Lung (tissue), 12 donors: ENCODE data around the gene GSPT1. TPM values are rescaled to one million over a fixed set of nuclear protein-coding genes. Genes with fewer than 3 reads are reported as not detected.

Experiments used
- ATAC-seq: fragments of 200-7000 bp; cut with Tn5 transposase; one replicate; pipeline ENCODE4 v1.9.1; 2020; ENCODE audit warnings: moderate number of reproducible peaks; ENCODE audit not compliant: insufficient read depth, low FRiP score
- DNase-seq, 3 donors: peaks; one replicate each; pipeline ENCODE4 v3.0.0-alpha.2; 2013 to 2017
- H3K27ac ChIP-seq, 2 donors: one replicate each; pipeline ENCODE4 v1.5.1; 2013; ENCODE audit warnings: mild to moderate bottlenecking in 2 of 2, moderate library complexity in 2 of 2, control low read depth in 1 of 2, inconsistent platforms in 1 of 2, low read depth in 1 of 2, low read length in 1 of 2
- H3K27me3 ChIP-seq, 3 donors: one replicate each; pipeline ENCODE4 v1.5.1; 2013; ENCODE audit warnings: low read length in 2 of 3; ENCODE audit not compliant: control insufficient read depth in 3 of 3, insufficient read depth in 3 of 3
- H3K36me3 ChIP-seq, 4 donors: one replicate each; pipeline ENCODE4 v1.5.1; 2013; ENCODE audit warnings: low read length in 4 of 4, mild to moderate bottlenecking in 1 of 4, moderate library complexity in 1 of 4; ENCODE audit not compliant: control insufficient read depth in 4 of 4, insufficient read depth in 4 of 4
- H3K4me1 ChIP-seq, 5 donors: one replicate each; pipeline ENCODE4 v1.5.1; 2013; ENCODE audit warnings: low read length in 5 of 5, mild to moderate bottlenecking in 2 of 5, moderate library complexity in 1 of 5; ENCODE audit not compliant: control insufficient read depth in 5 of 5, insufficient read depth in 5 of 5
- H3K4me3 ChIP-seq: one replicate; pipeline ENCODE4 v1.5.1; 2013; ENCODE audit warnings: mild to moderate bottlenecking, control low read depth, moderate library complexity
- H3K9ac ChIP-seq, 2 donors: one replicate each; pipeline ENCODE4 v1.5.1; 2013; ENCODE audit warnings: low read length in 2 of 2, control low read depth in 1 of 2; ENCODE audit not compliant: insufficient read depth in 1 of 2
- H3K9me3 ChIP-seq, 4 donors: one replicate each; pipeline ENCODE4 v1.5.1; 2013; ENCODE audit warnings: low read length in 3 of 4, mild to moderate bottlenecking in 1 of 4, moderate library complexity in 1 of 4; ENCODE audit not compliant: control insufficient read depth in 4 of 4, insufficient read depth in 3 of 4
- WGBS, 2 donors: extraction: QIAGEN DNeasy Blood & Tissue Kit; methylation state at CpG; one replicate each; pipeline ENCODE4 v1.1.7; 2013; 5-methylcytosine and 5-hydroxymethylcytosine counted together
- polyA plus RNA-seq, 2 donors: library from polyadenylated mRNA; stranded (reverse); fragments of 200-250 nt; gene quantifications; one replicate each; pipeline ENCODE4 v1.2.1, GENCODE V29; 2013
- total RNA-seq, 2 donors: library from RNA; depleted of rRNA in 1 of 2; stranded (reverse); fragments of >200 nt in 1 of 2; gene quantifications; one replicate each; pipeline ENCODE4 v1.2.1, GENCODE V29; 2014 to 2021
- TF ChIP-seq, protein P1 (sequence below): IDR thresholded peaks from 2 replicates; pipeline ENCODE4 v1.5.1; 2012; ENCODE audit warnings: mild to moderate bottlenecking; ENCODE audit errors: control extremely low read depth, extremely low read depth
- donor health status: control.
- donor health status: control.
- donor health status: Bipolar disorder and iron deficiency.
- donor health status: healthy.
- donor health status: DM: yes; HTN: yes; CAD: no.

The GSPT1 gene
- total and polyA plus RNA-seq, 4 donors = 27.2 to 116 (median 83.6) TPM

DNA sequence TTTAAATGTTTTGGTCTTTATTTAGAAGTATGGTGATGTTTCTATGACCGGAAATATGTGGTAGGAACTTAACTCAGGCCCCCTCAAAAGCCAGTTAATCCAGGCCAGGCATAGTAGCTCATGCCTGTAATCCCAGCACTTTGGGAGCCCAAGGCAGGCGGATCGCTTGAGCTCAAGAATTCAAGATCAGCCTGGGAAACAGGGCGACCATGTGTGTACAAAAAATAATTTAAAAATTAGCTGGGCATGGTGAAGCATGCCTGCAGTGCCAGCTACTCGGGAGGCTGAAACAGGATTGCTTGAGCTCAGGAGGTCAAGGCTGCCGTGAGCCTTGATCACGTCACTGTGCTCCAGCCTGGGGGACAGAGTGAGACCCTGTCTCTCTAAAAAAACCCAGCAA lies 74.7 kb downstream of the GSPT1 start:
- Histone ChIP-seq H3K27me3 (no peaks in the 10 kb centered on the region), H3K36me3 (peaks cover 46 to 51% (median 49%) of the 10 kb centered on the region in 4 donors)
- ATAC-seq = no peak

DNA sequence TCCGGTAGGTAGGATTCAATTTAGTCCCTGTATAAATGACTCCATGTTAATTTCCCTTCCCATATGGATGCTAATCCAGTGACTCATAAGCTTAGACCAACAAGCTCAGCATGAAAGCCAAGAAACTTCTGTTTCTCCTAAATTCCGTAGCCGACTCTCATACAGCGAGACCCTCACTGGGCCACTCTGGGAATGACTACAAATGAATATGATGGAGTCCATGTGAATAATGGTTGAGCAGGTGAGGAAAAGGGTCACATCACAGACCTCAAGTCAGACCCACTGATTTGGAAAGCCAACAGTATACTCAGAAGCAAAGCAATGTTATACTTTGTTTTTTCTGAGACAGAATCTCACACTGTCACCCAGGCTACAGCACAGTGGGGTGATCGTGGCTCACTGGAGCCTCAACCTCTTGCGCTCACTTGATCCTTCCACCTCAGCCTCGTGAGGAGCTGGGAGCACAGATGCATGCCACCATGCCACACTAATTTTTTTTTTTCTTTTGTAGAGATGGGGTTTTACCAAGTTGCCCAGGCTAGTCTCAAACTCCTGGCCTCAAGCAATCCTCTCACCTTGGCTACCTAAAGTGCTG lies 79.0 kb downstream of the GSPT1 start:
- Histone ChIP-seq H3K27ac (no peak overlapping the region), H3K36me3 (peaks cover 30 to 34% (median 32%) of the 10 kb centered on the region in 4 donors), H3K9me3 (no peaks in the 10 kb centered on the region), H3K9ac (no peak overlapping the region), H3K4me1 (peaks cover 0 to 4% (median 0%) of the 10 kb centered on the region in 5 donors), H3K4me3 (no peak overlapping the region), H3K27me3 (no peaks in the 10 kb centered on the region)
- no peak for DNase-seq
- WGBS, 2 donors = 94 to 95% methylated on average over 7 of the region's 7 CpGs
- TF ChIP-seq, protein P1, sequence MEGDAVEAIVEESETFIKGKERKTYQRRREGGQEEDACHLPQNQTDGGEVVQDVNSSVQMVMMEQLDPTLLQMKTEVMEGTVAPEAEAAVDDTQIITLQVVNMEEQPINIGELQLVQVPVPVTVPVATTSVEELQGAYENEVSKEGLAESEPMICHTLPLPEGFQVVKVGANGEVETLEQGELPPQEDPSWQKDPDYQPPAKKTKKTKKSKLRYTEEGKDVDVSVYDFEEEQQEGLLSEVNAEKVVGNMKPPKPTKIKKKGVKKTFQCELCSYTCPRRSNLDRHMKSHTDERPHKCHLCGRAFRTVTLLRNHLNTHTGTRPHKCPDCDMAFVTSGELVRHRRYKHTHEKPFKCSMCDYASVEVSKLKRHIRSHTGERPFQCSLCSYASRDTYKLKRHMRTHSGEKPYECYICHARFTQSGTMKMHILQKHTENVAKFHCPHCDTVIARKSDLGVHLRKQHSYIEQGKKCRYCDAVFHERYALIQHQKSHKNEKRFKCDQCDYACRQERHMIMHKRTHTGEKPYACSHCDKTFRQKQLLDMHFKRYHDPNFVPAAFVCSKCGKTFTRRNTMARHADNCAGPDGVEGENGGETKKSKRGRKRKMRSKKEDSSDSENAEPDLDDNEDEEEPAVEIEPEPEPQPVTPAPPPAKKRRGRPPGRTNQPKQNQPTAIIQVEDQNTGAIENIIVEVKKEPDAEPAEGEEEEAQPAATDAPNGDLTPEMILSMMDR = no peak
- no peak for ATAC-seq

More for the DNA sequence above, 74.7 kb downstream of the GSPT1 start:
- peaks cover 0 to 1% (median 0%) of the 10 kb centered on the region in 5 donors for H3K4me1 ChIP-seq
- H3K9me3 ChIP-seq = no peaks in the 10 kb centered on the region
- no peak for DNase-seq
- TF ChIP-seq, protein P1 = no peak
- no peak overlapping the region for H3K4me3 ChIP-seq
- WGBS, 2 donors = 94 to 99% methylated on average over 7 of the region's 7 CpGs
- no peak overlapping the region for H3K9ac ChIP-seq
- H3K27ac ChIP-seq = no peak overlapping the region

GRCh38 chr16:11835891-11836649 lies 79.7 kb downstream of the GSPT1 start:
- no peaks in the 10 kb centered on the region for H3K9me3 ChIP-seq
- H3K4me1 ChIP-seq = peaks cover 0 to 4% (median 0%) of the 10 kb centered on the region in 5 donors
- ATAC-seq (no peak), DNase-seq (no peak)
- no peak overlapping the region for H3K9ac ChIP-seq
- no peaks in the 10 kb centered on the region for H3K27me3 ChIP-seq
- TF ChIP-seq, protein P1 = no peak
- 57 to 75% methylated on average over 9 of the region's 9 CpGs for WGBS, 2 donors
- no peak overlapping the region for H3K27ac ChIP-seq
- H3K4me3 ChIP-seq = no peak overlapping the region
- H3K36me3 ChIP-seq = peaks cover 25 to 32% (median 30%) of the 10 kb centered on the region in 4 donors
